HG03103 (cell line): Measurements from ENCODE around the gene TACC2.
"Not testable (repeated sequence)": the region's sequence is repeated elsewhere in the genome, so short reads cannot be mapped to it uniquely, and the experiment has no call there.

Source experiments
- ATAC-seq: cut with Tn5 transposase; IDR thresholded peaks from one replicate; pipeline ENCODE4 v1.9.1; 2021; ENCODE audit warnings: low read depth; ENCODE audit not compliant: unreplicated experiment

The TACC2 gene

GRCh38 chr10:121976607-121977006 is 12.4 kb upstream of the TACC2 start:
- no peak for ATAC-seq

DNA sequence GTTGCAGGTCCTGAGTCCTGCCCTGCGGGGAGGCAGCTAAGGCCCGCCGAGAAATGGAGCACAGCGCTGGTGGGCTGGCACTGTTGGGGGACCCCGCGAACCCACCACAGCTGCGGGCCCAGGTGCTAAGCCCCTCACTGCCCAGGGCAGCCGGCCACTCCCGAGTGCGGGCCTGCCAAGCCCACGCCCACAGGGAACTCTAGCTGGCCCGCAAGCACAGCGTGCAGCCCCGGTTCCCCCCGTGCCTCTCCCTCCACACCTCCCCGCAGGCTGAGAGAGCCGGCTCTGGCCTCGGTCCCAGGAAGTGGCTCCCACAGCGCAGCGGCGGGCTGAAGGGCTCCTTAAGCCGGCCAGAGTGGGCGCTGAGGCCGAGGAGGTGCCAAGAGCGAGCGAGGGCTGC is 10.5 kb upstream of the TACC2 start:
- ATAC-seq = no peak

DNA sequence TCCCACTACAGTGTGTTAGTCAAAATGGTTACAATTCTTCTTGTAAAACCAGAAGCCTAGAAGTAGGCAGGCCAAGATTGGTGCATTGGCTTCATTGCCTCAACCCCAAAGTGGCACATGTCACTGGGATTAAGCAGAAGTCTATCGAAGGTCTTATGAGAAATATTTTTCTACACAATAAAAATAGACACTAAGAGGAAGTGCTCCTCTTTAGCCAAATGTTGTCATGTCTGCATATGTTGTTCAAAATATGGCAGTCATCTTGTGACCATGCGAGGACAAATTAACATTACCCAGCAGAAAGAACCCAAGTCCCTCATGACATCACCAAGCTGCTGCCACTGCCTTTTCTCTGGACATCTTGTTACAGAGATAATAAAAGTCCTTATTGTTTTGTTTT is 7.6 kb upstream of the TACC2 start:
- no peak for ATAC-seq

- ATAC-seq = no peak
Observed at GRCh38 chr10:121983852-121984251, 5.1 kb upstream of the TACC2 start.

GRCh38 chr10:121984463-121984862 is 4.5 kb upstream of the TACC2 start:
- no peak for ATAC-seq

- no peak for ATAC-seq
Observed at GRCh38 chr10:121990015-121990677, 1.2 kb downstream of the TACC2 start.

- ATAC-seq = not testable (repeated sequence)
Observed at GRCh38 chr10:121991727-121992126, 2.8 kb downstream of the TACC2 start.

GRCh38 chr10:121994429-121994941 is 5.5 kb downstream of the TACC2 start:
- ATAC-seq = no peak

DNA sequence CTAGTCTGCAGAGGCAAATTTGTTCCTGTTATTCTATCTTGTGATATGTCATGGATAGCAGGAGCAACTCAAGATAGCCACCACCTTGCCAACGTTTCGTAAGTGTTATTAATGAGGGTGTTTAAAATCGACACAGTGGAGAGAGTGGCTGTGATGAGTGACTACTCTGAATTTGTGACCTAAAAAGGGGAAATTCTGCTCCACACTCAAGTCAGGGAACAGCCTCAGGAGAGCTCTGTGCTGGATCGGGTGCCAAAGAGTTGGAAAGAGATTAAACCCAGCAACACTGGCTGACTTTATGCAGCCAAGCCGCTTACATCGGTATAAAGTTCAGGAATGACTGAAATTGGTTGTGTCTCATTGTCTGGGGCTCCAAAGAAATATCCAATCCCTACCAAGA is 9.5 kb downstream of the TACC2 start:
- no peak for ATAC-seq

GRCh38 chr10:121999301-121999700 is 10.3 kb downstream of the TACC2 start:
- no peak for ATAC-seq

- no peak for ATAC-seq
Observed at GRCh38 chr10:122001698-122002097, 12.7 kb downstream of the TACC2 start.

- no peak for ATAC-seq
Observed at GRCh38 chr10:122007415-122007814, 18.5 kb downstream of the TACC2 start.

GRCh38 chr10:122010405-122011050 is 21.6 kb downstream of the TACC2 start:
- ATAC-seq = no peak

DNA sequence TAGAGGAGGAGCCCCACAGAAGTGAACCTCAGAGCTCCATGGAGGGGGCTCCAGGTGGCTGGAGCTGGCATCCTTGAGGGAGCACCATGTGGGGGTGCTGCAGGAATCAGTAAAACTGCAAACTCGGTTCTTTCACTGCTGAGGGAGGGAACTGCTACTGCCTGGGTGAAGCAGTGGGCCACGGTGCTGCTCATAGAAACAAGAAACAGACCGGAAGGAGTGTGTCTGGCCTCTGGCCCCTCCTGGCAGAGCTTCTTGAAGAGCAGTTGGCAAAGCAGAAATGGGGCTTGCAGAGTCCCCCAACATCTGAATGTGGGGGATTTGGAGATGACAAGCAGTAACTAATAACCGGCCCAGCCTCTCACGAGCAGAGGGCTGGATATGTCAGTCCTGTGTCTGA is 23.8 kb downstream of the TACC2 start:
- ATAC-seq = no peak

- ATAC-seq = no peak
Observed at GRCh38 chr10:122013311-122013780, 24.4 kb downstream of the TACC2 start.

GRCh38 chr10:122014652-122015248 is 25.8 kb downstream of the TACC2 start:
- ATAC-seq = no peak

DNA sequence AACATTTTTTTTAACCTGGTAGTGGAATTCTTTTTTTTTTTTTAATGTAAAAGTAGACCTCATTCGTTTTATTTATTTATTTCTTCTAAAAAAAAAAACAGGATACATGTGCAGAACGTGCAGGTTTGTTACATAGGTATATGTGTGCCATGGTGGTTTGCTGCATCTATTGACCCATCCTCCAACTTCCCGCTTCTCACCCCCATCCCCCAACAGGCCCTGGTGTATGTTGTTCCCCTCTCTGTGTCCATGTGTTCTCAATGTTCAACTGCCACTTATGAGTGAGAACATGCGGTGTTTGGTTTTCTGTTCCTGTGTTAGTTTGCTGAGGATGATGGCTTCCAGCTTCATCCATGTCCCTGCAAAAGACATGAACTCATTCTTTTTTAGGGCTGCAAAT is 29.0 kb downstream of the TACC2 start:
- ATAC-seq = not testable (repeated sequence)

DNA sequence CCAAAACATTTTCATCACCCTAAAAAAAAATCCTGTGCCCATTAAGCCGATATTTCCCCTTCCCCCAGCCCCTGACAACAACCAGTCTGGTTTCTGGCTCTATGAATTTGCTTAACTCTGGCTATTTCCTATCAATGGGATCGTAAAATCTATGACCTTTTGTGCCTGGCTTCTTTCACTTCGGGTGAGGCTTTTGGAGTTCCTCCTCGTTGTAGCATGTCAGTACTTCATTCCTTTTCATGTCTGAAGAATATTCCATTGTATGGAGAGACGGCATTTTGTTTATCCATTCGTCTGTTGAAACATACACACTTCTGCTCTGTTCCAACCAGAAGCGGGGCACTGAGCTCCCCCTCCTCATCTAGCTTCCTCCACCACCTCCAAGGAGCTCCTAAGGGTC is 29.5 kb downstream of the TACC2 start:
- no peak for ATAC-seq

GRCh38 chr10:122018951-122019413 is 30.0 kb downstream of the TACC2 start:
- ATAC-seq = no peak

- ATAC-seq = no peak
Observed at GRCh38 chr10:122019414-122019975, 30.5 kb downstream of the TACC2 start.

- ATAC-seq = no peak
Observed at GRCh38 chr10:122020226-122020625, 31.3 kb downstream of the TACC2 start.
